NCI-H146 treated with DMSO at 0.1 percent for 48 hours (cell line): ENCODE data around the gene IFRD2.

ENCODE experiments used
- DNase-seq: peaks from one replicate; lab custom pipeline; 2025; ENCODE audit not compliant: unreplicated experiment; lab: John Stamatoyannopoulos, UW

IFRD2 gene

GRCh38 chr3:50302095-50303012 is 10.1 kb upstream of the IFRD2 start:
- DNase-seq: no peak

- DNase-seq: no peak
These were observed 8.5 kb upstream of the IFRD2 start for GRCh38 chr3:50300681-50301254.

- DNase-seq: no peak
These were observed 7.9 kb upstream of the IFRD2 start for GRCh38 chr3:50299929-50300680.

GRCh38 chr3:50299638-50299928 is 7.4 kb upstream of the IFRD2 start:
- DNase-seq: no peak

GRCh38 chr3:50298836-50299637 is 6.8 kb upstream of the IFRD2 start, which contains the start of the genes HYAL3 and NAA80:
Gene HYAL3 (minus strand): TSS chr3:50299405. CDS start chr3:50295602, 3,803 bp downstream.
Gene NAA80 (minus strand): TSS chr3:50299405. CDS start chr3:50297463, 1,942 bp downstream.
- DNase-seq: peak; percentile 87

GRCh38 chr3:50297896-50298725 is 5.9 kb upstream of the IFRD2 start:
- no peak for DNase-seq

- DNase-seq: no peak
These were observed 5.2 kb upstream of the IFRD2 start for GRCh38 chr3:50297384-50297775.

- no peak for DNase-seq
These were observed 4.6 kb upstream of the IFRD2 start for GRCh38 chr3:50296721-50297383.

GRCh38 chr3:50295553-50296431 is 3.6 kb upstream of the IFRD2 start:
- DNase-seq: no peak

GRCh38 chr3:50294492-50295403 is 2.5 kb upstream of the IFRD2 start:
- no peak for DNase-seq

- DNase-seq: no peak
These were observed 1.9 kb upstream of the IFRD2 start for GRCh38 chr3:50294089-50294488.

- DNase-seq: no peak
These were observed 1.0 kb upstream of the IFRD2 start for GRCh38 chr3:50293079-50293801.

GRCh38 chr3:50290161-50290641 is 2.0 kb downstream of the IFRD2 start:
- no peak for DNase-seq

GRCh38 chr3:50289130-50289529 is 3.1 kb downstream of the IFRD2 start:
- DNase-seq: no peak

GRCh38 chr3:50288387-50289007 is 3.7 kb downstream of the IFRD2 start:
- no peak for DNase-seq

GRCh38 chr3:50287262-50287661 is 5.0 kb downstream of the IFRD2 start:
- no peak for DNase-seq
